HEK293T (cell line): Measurements from ENCODE around the gene PEX10.

Experiments
- CTCF ChIA-PET: fragments of 350-600 bp; formaldehyde crosslinking; extraction: SDS; loops from one replicate; lab custom pipeline; 2021; ENCODE audit warnings: antibody characterized with exemption, inconsistent platforms; lab: Yijun Ruan, JAX
- POLR2A ChIA-PET: fragments of 350-600 bp; formaldehyde crosslinking; extraction: SDS; loops from one replicate; lab custom pipeline; 2020; ENCODE audit warnings: antibody characterized with exemption, inconsistent platforms; lab: Yijun Ruan, JAX
- DNase-seq: peaks from one replicate; pipeline ENCODE4 v3.0.0; 2012; ENCODE audit warnings: mixed read lengths; ENCODE audit errors: extremely low spot score
- ARNT ChIP-seq: fragments of 450-650 bp; IDR thresholded peaks from 2 replicates; pipeline ENCODE4 v1.6.1; 2017; ENCODE audit warnings: mild to moderate bottlenecking
- BHLHE40 ChIP-seq: fragments of 450-650 bp; IDR thresholded peaks from 2 replicates; pipeline ENCODE4 v1.6.1; 2016; ENCODE audit warnings: mild to moderate bottlenecking, moderate library complexity, borderline replicate concordance
- CTBP1 ChIP-seq: fragments of 450-650 bp; IDR thresholded peaks from 2 replicates; pipeline ENCODE4 v1.6.1; 2016; ENCODE audit warnings: borderline replicate concordance
- ELF4 ChIP-seq: fragments of 450-650 bp; IDR thresholded peaks from 2 replicates; pipeline ENCODE4 v1.6.1; 2017; ENCODE audit warnings: antibody characterized with exemption
- FOXA1 ChIP-seq: fragments of 450-650 bp; IDR thresholded peaks from 2 replicates; pipeline ENCODE4 v1.6.1; 2016; ENCODE audit warnings: mild to moderate bottlenecking
- FOXK2 ChIP-seq: fragments of 450-650 bp; IDR thresholded peaks from 2 replicates; pipeline ENCODE4 v1.6.1; 2016; ENCODE audit warnings: mild to moderate bottlenecking
- FOXM1 ChIP-seq: fragments of 450-650 bp; IDR thresholded peaks from 2 replicates; pipeline ENCODE4 v1.6.1; 2017; ENCODE audit warnings: mild to moderate bottlenecking, borderline replicate concordance
- HDGF ChIP-seq: fragments of 450-650 bp; IDR thresholded peaks from 2 replicates; pipeline ENCODE4 v1.6.1; 2017; ENCODE audit warnings: antibody characterized with exemption, borderline replicate concordance
- L3MBTL2 ChIP-seq: fragments of 450-650 bp; conservative IDR thresholded peaks from 2 replicates; pipeline ENCODE4 v1.6.1; 2016; ENCODE audit warnings: mild to moderate bottlenecking
- LEF1 ChIP-seq: fragments of 450-650 bp; IDR thresholded peaks from 2 replicates; pipeline ENCODE4 v1.6.1; 2017; ENCODE audit warnings: mild to moderate bottlenecking, borderline replicate concordance
- NFRKB ChIP-seq: fragments of 450-650 bp; IDR thresholded peaks from 2 replicates; pipeline ENCODE4 v1.6.1; 2016; ENCODE audit warnings: mild to moderate bottlenecking, moderate library complexity
- SP1 ChIP-seq: fragments of 450-650 bp; IDR thresholded peaks from 2 replicates; pipeline ENCODE4 v1.6.1; 2017
- SUZ12 ChIP-seq: fragments of 450-650 bp; IDR thresholded peaks from 2 replicates; pipeline ENCODE4 v1.6.1; 2016; ENCODE audit warnings: mild to moderate bottlenecking
- TARDBP ChIP-seq: fragments of 450-650 bp; IDR thresholded peaks from 2 replicates; pipeline ENCODE4 v1.6.1; 2016
- ZNF384 ChIP-seq: fragments of 450-650 bp; IDR thresholded peaks from 2 replicates; pipeline ENCODE4 v1.6.1; 2016
- TF ChIP-seq, protein P1 (sequence below): fragments of 450-650 bp; IDR thresholded peaks from 2 replicates; pipeline ENCODE4 v1.6.1; 2016

Gene PEX10

DNA sequence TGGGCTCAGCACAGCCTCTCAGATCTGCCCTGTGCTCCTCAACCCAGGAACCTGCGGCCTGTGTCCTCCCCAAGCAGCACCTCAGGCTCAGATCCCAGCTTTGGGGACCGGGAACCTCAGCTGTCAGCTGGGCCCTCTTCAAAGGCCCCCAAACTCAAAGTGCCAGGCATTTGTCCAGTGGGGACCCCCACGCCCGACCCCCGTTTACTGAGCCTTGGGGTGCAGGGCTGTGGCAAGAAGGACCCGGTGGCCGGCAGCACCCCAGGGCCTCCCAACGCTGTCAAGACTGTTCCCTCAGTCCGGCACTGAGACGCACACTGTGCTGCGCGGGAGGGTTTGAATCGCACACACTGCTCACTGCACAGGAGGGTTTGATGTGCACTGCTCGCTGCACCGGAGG, 56.0 kb downstream of the PEX10 start:
- POLR2A ChIA-PET: no interaction called here
- CTCF ChIA-PET: interaction anchor here (0.6 kb wide), 1 partner anchor 182 kb away, joined by 3 read pairs; no protein-coding TSS in a partner anchor
- TF ChIP-seq BHLHE40: no peak
- TF ChIP-seq LEF1: no peak
- no peak for TF ChIP-seq ELF4
- no peak for TF ChIP-seq CTBP1
- no peak for TF ChIP-seq ZNF384
- TF ChIP-seq FOXK2: no peak
- TF ChIP-seq SP1: no peak
- no peak for TF ChIP-seq FOXA1
- TF ChIP-seq NFRKB: no peak
- no peak for TF ChIP-seq TARDBP
- no peak for TF ChIP-seq HDGF
- TF ChIP-seq FOXM1: no peak
- no peak for TF ChIP-seq L3MBTL2
- no peak for TF ChIP-seq ARNT
- TF ChIP-seq, protein P1, sequence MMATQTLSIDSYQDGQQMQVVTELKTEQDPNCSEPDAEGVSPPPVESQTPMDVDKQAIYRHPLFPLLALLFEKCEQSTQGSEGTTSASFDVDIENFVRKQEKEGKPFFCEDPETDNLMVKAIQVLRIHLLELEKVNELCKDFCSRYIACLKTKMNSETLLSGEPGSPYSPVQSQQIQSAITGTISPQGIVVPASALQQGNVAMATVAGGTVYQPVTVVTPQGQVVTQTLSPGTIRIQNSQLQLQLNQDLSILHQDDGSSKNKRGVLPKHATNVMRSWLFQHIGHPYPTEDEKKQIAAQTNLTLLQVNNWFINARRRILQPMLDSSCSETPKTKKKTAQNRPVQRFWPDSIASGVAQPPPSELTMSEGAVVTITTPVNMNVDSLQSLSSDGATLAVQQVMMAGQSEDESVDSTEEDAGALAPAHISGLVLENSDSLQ: no peak
- no peak for TF ChIP-seq SUZ12
- DNase-seq: no peak

GRCh38 chr1:2355373-2356261, 56.7 kb downstream of the PEX10 start:
- POLR2A ChIA-PET: no interaction called here
- no peak for DNase-seq
- no peak for TF ChIP-seq NFRKB
- no peak for TF ChIP-seq FOXM1
- no peak for TF ChIP-seq TARDBP
- TF ChIP-seq FOXA1: no peak
- TF ChIP-seq, protein P1: no peak
- no peak for TF ChIP-seq ZNF384
- TF ChIP-seq CTBP1: no peak
- TF ChIP-seq LEF1: no peak
- no peak for TF ChIP-seq SUZ12
- no peak for TF ChIP-seq L3MBTL2
- no peak for TF ChIP-seq HDGF
- no peak for TF ChIP-seq BHLHE40
- no peak for TF ChIP-seq ARNT
- no peak for TF ChIP-seq FOXK2
- no peak for TF ChIP-seq ELF4
- no peak for TF ChIP-seq SP1
- CTCF ChIA-PET: interaction anchor here (0.6 kb wide), 1 partner anchor 181 kb away, joined by 3 read pairs; no protein-coding TSS in a partner anchor

- no peak for DNase-seq
- ChIA-PET POLR2A (no interaction called here), CTCF (no interaction called here)
- no peak for TF ChIP-seq ZNF384
- TF ChIP-seq SP1: no peak
- TF ChIP-seq SUZ12: no peak
- TF ChIP-seq FOXK2: no peak
- TF ChIP-seq, protein P1: no peak
- no peak for TF ChIP-seq ELF4
- no peak for TF ChIP-seq CTBP1
- TF ChIP-seq FOXM1: no peak
These were observed 57.6 kb downstream of the PEX10 start for GRCh38 chr1:2354511-2355372.
